Stimulated activated naive CD8-positive, alpha-beta T cell treated with anti-CD3 and anti-CD28 coated beads, Interleukin-15, amount 100 ng/mL, for 72 hours (primary cell): ENCODE measurements around the gene COMMD4.
A peak's percentile ranks its signal among the peaks of the same experiment; 100 is the strongest.
"Not testable (repeated sequence)": the region's sequence is repeated elsewhere in the genome, so short reads cannot be mapped to it uniquely, and the experiment has no call there.

Experiments
- ATAC-seq: fragments of 150-1000 bp; cut with Tn5 transposase; 2 replicates; pipeline ENCODE4 v1.10.0; 2021; ENCODE audit warnings: mild to moderate bottlenecking, moderate library complexity
- DNase-seq, 2 donors: peaks; one replicate each; pipeline ENCODE4 v3.0.0; 2021 to 2022
- H3K27ac Mint-ChIP-seq, 2 donors: one replicate each; pipeline ENCODE4 v1.8.0; 2022; ENCODE audit warnings: mild to moderate bottlenecking in 2 of 2, mixed read lengths in 2 of 2, moderate library complexity in 2 of 2
- H3K27me3 Mint-ChIP-seq: one replicate; pipeline ENCODE4 v1.8.0; 2022; ENCODE audit warnings: mixed read lengths
- H3K4me1 Mint-ChIP-seq: one replicate; pipeline ENCODE4 v1.8.0; 2022; ENCODE audit warnings: mild to moderate bottlenecking, mixed read lengths
- H3K4me3 Mint-ChIP-seq, 2 donors: one replicate each; pipeline ENCODE4 v1.8.0; 2022; ENCODE audit warnings: mild to moderate bottlenecking in 2 of 2, mixed read lengths in 2 of 2, moderate library complexity in 1 of 2
- H3K9me3 Mint-ChIP-seq, 2 donors: one replicate each; pipeline ENCODE4 v1.8.0; 2022; ENCODE audit warnings: mixed read lengths in 2 of 2

COMMD4 gene

DNA sequence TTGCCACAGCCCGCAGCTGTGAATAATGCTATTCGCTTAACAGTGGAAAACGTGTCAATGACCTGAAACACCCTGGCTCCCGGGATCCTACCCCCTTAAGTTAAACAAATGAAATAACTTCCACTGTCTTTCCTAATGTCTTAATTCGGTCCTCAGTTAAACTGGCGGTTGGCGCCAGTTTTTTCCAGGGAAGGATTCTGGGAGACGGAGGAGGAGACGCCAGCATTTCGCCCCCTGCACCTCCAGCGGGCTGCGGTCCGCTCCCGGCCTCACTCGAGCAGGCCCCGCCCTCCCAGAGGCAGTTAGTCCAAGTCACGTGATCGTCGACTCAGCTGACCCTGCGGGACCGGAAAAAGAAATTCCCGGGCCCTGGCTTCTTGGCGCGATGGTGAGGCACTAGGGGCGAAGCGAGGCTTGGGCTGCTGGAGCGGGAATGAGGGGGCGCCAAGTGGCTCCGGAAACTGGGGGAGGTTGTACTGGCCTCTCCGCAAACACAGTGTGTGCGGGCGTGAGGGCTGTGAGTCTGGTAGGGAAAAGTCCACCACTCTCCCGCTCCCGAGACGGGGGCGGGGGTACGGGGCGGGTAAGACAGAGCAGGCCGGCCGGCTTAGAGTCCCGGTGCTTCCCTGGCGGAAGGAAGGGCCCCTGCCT lies at the start of gene COMMD4:
Gene COMMD4, plus strand, starts transcription at position 359 of the 651 bp plus-strand sequence. Its CDS starts 27 bp downstream, at position 386.
- DNase-seq (peak; percentile 76 to 88), ATAC-seq (peak; percentile 85)
- no peaks in the 10 kb centered on the region for H3K27me3 Mint-ChIP-seq
- H3K9me3 Mint-ChIP-seq: no peaks in the 10 kb centered on the region
- H3K4me3 Mint-ChIP-seq: peak within 1 kb of the TSS; percentile 100
- H3K4me1 Mint-ChIP-seq: peaks cover 41% of the 10 kb centered on the region
- peak within 1 kb of the TSS; percentile 99 to 100 for H3K27ac Mint-ChIP-seq

DNA sequence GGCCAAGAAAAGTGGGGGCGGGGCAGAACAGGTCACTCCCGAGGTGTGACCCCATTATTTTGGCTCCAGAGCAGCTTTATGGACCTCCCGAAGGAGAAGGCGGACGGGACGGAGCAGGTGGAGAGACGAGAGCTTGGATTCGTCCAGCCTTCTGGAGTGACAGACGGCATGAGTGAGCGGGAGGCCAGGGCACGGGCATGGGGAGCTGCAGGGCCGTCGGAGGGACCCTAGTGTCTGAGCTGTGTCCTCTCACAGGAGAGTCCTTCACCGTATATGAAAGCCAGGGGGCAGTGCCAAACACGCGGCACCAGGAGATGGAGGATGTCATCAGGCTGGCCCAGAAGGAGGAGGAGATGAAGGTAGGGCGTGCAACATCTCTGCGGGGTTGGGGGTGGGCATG lies 42.2 kb upstream of the COMMD4 start:
- DNase-seq, ATAC-seq, H3K4me3 Mint-ChIP-seq, H3K27ac Mint-ChIP-seq, H3K4me1 Mint-ChIP-seq, H3K9me3 Mint-ChIP-seq, H3K27me3 Mint-ChIP-seq: not testable (repeated sequence)

DNA sequence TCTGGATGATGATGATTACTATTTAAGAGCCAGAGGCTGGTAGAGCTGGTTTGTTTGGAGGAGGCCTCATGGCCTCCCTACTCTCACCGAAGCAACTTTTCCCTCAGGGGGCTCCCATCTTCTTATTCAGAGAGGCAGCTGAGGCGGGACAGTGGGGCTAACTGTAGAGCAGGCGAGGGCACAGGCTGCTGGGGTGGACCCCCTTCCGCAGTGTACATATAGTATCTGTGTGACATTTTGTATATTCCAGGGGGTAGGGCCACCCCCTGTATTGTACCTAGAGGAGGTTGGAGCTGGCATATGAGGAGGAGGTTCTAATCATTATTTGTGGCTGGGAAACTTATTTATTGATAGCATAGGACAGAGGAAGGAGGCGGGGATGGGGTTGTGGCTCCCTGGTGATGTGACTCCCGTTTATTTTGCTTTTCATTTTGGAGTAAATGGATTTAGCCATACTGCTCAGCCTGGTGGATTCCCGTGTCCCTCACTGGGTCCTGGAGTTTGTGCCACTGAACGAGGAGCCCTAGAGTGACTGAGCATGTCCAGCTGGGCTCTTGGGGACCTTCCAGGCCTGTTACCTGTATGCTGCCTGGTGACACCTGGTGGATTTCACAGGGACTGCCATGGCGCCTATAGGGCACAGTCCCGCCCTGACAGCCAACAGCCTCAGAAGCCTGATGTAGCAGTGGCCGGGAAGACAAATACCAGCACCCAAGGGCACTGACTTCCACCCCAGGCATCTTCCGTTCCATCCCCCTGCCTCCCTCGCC lies 37.1 kb upstream of the COMMD4 start:
- not testable (repeated sequence) for H3K4me3 Mint-ChIP-seq, DNase-seq, H3K9me3 Mint-ChIP-seq, H3K4me1 Mint-ChIP-seq, H3K27ac Mint-ChIP-seq
- H3K27me3 Mint-ChIP-seq: peaks cover 11% of the 10 kb centered on the region
- ATAC-seq: peak; percentile 97

DNA sequence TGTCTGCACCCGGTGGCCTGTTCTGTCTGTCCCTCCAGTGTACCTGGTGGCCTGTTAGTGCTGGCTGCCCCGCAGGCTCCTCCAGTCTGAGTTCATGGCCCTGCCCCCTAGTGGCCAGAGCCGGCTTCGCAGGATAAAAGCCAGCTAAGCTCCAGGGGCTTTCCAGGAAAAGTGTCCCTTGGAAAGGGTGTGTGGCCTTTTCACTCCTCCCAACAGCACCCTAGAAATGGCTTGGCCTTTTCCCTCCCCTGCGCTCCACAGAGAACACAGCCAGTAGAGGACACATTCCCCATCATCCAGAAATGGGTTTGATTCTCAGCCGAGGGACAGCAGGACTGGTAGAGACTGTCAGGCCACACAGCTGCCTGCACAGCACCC lies 36.6 kb upstream of the COMMD4 start:
- H3K4me1 Mint-ChIP-seq, H3K4me3 Mint-ChIP-seq, H3K27ac Mint-ChIP-seq, H3K9me3 Mint-ChIP-seq: not testable (repeated sequence)
- ATAC-seq (peak; percentile 94), DNase-seq (peak; percentile 59 to 70)
- H3K27me3 Mint-ChIP-seq: peaks cover 16% of the 10 kb centered on the region

DNA sequence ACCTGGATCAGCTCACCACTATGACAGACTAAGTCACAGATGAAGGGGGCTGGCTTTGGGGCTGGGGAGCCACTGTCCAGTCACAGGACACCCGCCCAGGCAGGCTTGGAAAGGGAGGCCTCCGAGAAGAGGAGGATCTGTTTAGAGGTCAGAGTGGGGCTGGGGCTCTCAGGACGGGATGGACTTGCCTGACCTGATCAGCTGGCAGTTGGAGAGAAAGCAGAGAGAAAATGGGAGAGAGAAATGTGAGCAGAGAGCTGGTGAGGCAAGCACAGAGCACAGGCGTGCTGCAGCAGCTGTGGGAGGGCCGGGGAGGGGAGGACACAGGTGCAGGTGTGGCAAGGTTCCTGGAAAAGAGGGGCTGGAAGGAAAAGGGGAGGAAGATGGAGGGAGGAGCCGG lies 35.8 kb upstream of the COMMD4 start:
- not testable (repeated sequence) for H3K9me3 Mint-ChIP-seq, DNase-seq, H3K4me3 Mint-ChIP-seq, H3K4me1 Mint-ChIP-seq, ATAC-seq
- Mint-ChIP-seq H3K27ac (peak overlapping the region in 1 of 2 donors; percentile 61), H3K27me3 (peaks cover 23% of the 10 kb centered on the region)

DNA sequence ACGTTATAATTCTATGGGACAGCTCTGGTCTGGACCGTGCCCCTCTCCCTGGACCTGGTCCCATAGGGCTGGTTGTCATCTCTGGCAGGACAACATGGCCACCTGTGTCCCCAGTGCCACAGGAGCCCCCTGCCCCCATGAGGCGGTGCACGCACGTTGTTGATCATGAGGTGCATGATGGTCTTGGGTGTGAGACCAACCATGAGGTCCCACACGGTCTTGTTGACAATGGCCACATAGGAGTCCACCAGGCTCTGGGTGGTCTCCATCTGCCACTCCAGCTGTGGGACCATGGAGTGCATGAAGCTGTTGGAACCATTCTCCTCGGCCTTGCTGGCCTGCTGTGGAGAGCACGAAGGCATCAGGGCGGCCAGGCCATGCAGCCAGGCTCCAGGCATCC lies 33.5 kb upstream of the COMMD4 start:
- no peak overlapping the region for H3K4me3 Mint-ChIP-seq
- ATAC-seq (no peak), DNase-seq (no peak)
- no peaks in the 10 kb centered on the region for H3K4me1 Mint-ChIP-seq
- peaks cover 36% of the 10 kb centered on the region for H3K27me3 Mint-ChIP-seq
- no peak overlapping the region for H3K27ac Mint-ChIP-seq
- no peaks in the 10 kb centered on the region for H3K9me3 Mint-ChIP-seq

DNA sequence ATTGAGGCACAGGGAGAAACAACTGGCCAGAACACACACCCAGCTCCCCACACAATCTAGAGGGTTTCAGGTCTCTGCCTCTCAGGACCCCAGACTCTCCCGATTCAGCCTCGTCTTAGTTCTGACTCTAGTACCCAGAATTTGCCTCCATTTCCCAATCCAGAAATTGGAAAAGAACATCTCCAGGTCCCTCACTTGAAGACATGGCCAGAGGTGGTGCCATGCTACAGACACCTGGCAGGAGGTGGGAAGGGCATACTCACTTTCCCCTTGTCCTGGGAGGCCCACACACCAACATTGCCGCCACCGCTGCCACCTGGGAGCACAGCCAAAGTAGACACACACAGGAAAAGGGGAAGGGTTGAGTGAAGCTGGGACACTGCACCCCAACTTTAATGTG lies 33.1 kb upstream of the COMMD4 start:
- H3K4me1 Mint-ChIP-seq, DNase-seq, H3K4me3 Mint-ChIP-seq, ATAC-seq, H3K9me3 Mint-ChIP-seq, H3K27ac Mint-ChIP-seq: not testable (repeated sequence)
- peaks cover 36% of the 10 kb centered on the region for H3K27me3 Mint-ChIP-seq

DNA sequence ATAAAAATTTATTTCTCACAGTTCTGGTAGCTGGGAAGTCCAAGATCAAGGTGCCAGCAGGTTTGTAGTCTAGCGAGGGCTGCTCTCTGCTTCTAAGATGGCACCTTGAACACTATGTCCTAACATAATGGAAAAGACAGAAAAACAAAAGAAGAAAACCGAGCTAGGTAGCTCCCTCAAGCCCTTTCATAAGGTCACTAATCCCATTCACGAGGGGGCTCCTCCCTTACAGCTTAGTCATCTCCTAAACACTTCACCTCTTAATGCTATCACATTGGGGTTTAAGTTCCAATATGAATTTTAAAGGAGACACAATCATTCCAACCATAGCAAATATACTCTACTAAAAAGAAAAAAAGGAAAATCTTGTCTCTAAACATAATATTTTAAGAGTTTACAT lies 29.7 kb upstream of the COMMD4 start:
- Mint-ChIP-seq H3K4me3 (no peak overlapping the region), H3K9me3 (no peaks in the 10 kb centered on the region), H3K4me1 (no peaks in the 10 kb centered on the region), H3K27ac (no peak overlapping the region), H3K27me3 (peaks cover 46% of the 10 kb centered on the region)
- no peak for DNase-seq
- ATAC-seq: no peak

DNA sequence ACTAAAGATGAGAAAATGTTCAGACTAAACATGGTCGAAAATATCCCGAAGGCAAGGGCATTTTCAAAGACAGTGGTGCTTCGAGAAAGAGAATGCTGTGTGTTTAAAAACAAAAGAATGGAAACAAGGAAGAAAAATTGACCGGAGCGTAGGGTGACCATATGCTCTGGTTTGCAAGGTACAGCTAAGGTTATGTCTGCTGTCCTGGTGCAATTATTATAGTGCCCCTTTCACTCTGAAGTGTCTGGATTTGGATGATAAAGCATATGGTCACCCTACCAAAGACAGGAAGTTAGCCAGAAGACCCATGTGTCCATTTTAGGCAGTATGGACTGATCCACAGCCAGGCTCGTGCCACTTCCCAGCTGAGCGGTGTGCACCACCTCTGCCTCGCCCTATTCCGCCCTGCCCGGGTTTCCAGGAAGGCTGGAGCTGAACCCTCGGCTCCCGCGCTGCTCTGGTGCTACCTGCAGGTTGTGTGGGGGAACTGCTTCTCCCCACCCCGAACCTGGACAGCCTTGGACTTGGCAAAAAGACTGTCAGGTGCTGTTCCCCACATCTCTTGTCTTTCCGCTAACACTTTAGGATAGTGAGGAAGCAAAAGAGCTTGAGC lies 28.0 kb upstream of the COMMD4 start:
- Mint-ChIP-seq H3K9me3 (no peaks in the 10 kb centered on the region), H3K27ac (no peak overlapping the region), H3K4me3 (no peak overlapping the region), H3K27me3 (peaks cover 46% of the 10 kb centered on the region), H3K4me1 (peaks cover 5% of the 10 kb centered on the region)
- peak; percentile 50 for ATAC-seq
- DNase-seq: no peak

DNA sequence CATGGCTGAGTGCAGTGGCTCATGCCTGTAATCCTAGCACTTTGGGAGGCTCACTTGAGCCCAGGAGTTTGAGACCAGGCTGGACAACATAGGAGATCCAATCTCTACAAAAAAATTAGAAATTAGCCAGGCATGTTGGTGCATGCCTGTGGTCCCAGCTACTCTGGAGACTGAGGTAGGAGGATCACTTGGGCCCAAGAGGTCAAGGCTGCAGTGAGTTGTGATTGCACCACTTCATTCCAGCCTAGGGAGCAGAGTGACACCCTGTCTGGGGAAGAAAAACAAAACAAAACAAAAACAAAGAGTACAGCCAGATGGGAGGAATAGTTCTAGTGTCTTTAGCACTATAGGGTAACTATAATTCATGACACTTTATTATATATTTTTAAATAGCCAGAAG lies 26.2 kb upstream of the COMMD4 start:
- H3K27ac Mint-ChIP-seq: peak overlapping the region in 1 of 2 donors; percentile 15
- no peaks in the 10 kb centered on the region for H3K9me3 Mint-ChIP-seq
- peaks cover 37% of the 10 kb centered on the region for H3K27me3 Mint-ChIP-seq
- no peak for ATAC-seq
- DNase-seq: no peak
- H3K4me1 Mint-ChIP-seq: peaks cover 5% of the 10 kb centered on the region
- H3K4me3 Mint-ChIP-seq: no peak overlapping the region

DNA sequence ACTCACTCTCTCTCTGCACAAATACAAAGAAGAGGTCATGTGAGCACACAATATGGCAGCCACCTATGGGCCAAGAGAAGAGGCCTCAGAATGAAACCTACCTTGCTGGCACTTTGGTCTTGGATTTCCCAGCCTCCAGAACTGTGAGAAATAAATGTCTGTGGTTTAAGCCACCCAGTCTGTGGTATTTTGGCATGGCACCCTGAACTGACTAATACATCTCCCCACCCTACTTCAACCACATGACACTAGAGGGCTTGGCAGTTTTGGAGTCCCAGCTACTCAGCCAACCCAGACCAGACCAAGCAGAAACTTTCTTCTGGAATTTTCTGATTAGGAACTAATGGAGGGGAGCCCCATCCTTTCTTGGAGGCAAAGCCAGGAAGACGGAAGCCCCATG lies 23.3 kb upstream of the COMMD4 start:
- not testable (repeated sequence) for H3K4me1 Mint-ChIP-seq, H3K4me3 Mint-ChIP-seq, H3K9me3 Mint-ChIP-seq, ATAC-seq, H3K27ac Mint-ChIP-seq
- peaks cover 21% of the 10 kb centered on the region for H3K27me3 Mint-ChIP-seq
- peak in 1 of 2 donors; percentile 26 for DNase-seq

DNA sequence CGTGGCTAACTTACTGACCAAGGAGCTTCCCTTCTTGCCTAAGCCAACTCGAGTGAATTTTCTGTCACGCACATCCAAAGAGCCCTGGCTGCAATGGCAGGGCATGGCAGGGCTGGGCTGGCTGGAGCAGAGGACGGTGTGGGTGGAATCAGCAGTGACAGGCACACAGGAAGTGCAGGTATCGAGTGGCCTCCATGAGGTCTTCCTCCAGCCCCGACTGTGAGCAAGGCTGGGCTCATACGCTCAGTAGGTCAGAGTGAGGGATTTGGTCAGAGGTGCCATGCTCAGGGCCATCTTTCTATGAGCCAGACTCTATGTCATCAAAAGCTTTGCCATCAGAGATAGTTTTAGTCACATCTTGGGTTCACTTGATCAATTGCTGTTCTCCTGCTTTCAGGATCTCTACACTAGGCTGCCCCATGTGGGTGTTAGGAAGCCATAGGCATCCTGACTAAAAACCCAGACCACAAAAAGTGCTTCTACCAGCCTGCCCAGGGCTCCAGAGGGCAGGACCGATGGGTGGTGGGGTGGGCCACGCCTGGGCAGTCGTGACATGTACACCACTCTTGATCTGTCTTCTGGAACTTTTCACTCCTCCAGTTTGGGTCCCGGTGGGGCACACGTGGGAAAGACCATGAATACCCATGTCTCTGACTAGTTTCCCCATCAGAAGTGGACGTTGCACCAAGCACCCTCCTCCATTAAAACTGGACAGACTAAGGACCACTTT lies 22.6 kb upstream of the COMMD4 start:
- Mint-ChIP-seq H3K27ac (no peak overlapping the region), H3K4me3 (no peak overlapping the region), H3K9me3 (no peaks in the 10 kb centered on the region), H3K27me3 (peaks cover 16% of the 10 kb centered on the region), H3K4me1 (peaks cover 5% of the 10 kb centered on the region)
- no peak for DNase-seq
- no peak for ATAC-seq

DNA sequence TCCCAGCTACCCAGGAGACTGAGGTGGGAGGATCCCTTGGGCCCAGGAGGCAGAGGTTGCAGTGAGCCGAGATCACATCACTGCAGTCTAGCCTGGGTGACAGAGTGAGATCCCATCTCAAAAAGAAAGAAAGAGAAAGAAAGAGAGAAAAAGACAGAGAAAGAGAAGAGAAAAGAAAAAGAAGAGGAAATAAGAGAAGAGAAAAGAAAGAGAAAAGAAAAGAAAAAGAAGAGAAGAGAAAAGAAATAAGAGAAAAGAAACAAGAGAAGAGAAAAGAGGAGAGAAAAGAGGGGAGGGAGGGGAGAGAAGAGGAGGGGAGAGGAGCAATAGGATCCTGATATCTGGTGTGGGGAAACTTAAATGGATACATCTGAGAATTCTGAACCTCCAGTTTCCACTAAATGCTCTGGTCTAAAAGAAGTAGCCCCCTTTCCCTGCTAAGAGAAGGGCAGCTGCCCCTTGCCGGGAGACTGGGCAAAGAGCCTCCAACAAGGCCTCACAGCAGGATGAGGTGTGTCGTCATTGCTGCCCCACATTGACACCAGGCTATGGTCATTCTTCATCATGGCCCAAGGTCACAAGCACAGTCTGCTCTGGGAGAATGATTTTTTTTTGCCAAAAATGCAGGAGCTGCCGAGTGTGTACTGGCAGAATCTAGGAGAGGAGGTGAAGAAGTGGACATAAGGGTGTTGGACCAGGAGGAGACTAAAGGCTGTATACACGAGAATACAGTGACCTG lies 21.1 kb upstream of the COMMD4 start:
- Mint-ChIP-seq H3K9me3 (no peaks in the 10 kb centered on the region), H3K4me1 (peaks cover 5% of the 10 kb centered on the region), H3K27ac (no peak overlapping the region), H3K27me3 (peaks cover 2% of the 10 kb centered on the region), H3K4me3 (no peak overlapping the region)
- no peak for DNase-seq
- ATAC-seq: no peak

DNA sequence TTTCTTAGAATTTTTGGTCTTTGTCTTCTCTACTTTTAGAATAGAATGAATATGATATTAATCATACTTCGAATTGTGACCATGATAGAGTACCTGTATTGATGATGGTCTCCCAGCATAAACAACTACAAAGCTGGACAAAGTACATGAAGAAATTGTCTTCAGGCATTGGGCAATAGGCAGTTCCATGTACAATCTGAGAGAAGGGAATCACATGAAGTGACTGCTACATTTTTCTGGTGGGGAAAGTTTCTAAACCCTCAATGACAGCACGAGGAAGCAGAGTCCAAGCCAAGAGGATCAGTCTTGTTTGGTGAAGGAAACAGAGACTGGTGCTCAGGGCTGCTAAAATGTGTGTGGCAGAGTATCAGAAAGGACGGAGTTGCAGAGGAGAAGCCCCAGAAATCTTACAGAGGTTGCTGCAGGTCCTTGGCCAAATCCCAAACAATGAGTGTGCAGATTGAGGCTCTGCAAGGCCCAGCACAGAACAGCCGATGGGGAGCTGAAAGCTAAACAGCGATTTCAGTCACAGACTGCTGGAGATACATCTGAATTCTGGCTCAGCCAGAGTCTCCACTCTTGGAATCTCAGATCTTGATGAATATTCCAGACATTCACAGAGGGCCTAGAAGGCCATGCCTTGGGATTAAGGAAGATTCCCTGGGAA lies 16.5 kb upstream of the COMMD4 start:
- not testable (repeated sequence) for H3K27ac Mint-ChIP-seq, H3K4me3 Mint-ChIP-seq, H3K9me3 Mint-ChIP-seq, ATAC-seq, H3K4me1 Mint-ChIP-seq, H3K27me3 Mint-ChIP-seq, DNase-seq

DNA sequence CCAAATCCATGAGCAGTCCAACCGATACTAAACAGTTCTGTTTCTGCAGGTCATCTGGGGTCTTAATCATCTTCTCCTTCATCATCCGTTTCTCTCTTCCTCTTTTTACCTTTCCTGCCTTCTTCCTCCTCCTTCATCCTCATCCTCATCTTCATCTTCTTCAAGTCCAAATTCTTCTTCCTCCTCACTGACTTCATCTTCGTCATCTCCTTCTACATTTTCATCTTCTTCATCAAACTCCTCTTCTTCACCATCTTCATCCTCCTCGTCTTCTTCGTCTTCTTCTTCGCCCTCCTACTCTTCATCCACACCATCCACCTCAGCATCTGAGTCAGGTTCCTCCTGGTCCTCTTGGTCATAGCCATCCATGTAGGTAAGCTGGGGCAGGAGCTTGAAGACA lies 14.2 kb upstream of the COMMD4 start:
- H3K4me3 Mint-ChIP-seq: no peak overlapping the region
- no peak for ATAC-seq

More for the DNA sequence above, 14.2 kb upstream of the COMMD4 start:
- Mint-ChIP-seq H3K27me3 (no peaks in the 10 kb centered on the region), H3K9me3 (no peaks in the 10 kb centered on the region), H3K4me1 (no peaks in the 10 kb centered on the region), H3K27ac (no peak overlapping the region)
- no peak for DNase-seq
